Stimulated activated CD4-positive, alpha-beta T cell treated with anti-CD3 and anti-CD28 coated beads, TNF-alpha, amount 100 ng/mL, for 48 hours (primary cell): ENCODE measurements around the gene TEX44.

ENCODE experiments used
- DNase-seq, 3 donors: peaks; one replicate each; pipeline ENCODE4 v3.0.0-alpha.2; 2020; ENCODE audit warnings: low read depth in 3 of 3

The TEX44 gene

GRCh38 chr2:231604685-231605606, 12.3 kb downstream of the TEX44 start:
- DNase-seq: peak; percentile 82 to 93 (median 91)

GRCh38 chr2:231605607-231606091, 13.0 kb downstream of the TEX44 start:
- DNase-seq: no peak

GRCh38 chr2:231606941-231607340, 14.3 kb downstream of the TEX44 start:
- no peak for DNase-seq

GRCh38 chr2:231611273-231612108, 18.8 kb downstream of the TEX44 start:
- DNase-seq: peak; percentile 43 to 61 (median 59)

- DNase-seq: no peak
Measured at GRCh38 chr2:231612109-231612455, 19.4 kb downstream of the TEX44 start.

- DNase-seq: peak; percentile 92 to 95 (median 93)
Measured at GRCh38 chr2:231612456-231613330, 20.0 kb downstream of the TEX44 start.

GRCh38 chr2:231613331-231613662, 20.6 kb downstream of the TEX44 start:
- DNase-seq: no peak

GRCh38 chr2:231613663-231614558, 21.2 kb downstream of the TEX44 start:
- DNase-seq: peak; percentile 78 to 86 (median 79)

GRCh38 chr2:231614559-231615057, 21.9 kb downstream of the TEX44 start:
- peak; percentile 21 to 35 (median 33) for DNase-seq

- DNase-seq: no peak
Measured at GRCh38 chr2:231615058-231615671, 22.5 kb downstream of the TEX44 start.

- no peak for DNase-seq
Measured at GRCh38 chr2:231616296-231616695, 23.6 kb downstream of the TEX44 start.

GRCh38 chr2:231617059-231617926, 24.6 kb downstream of the TEX44 start:
- no peak for DNase-seq

GRCh38 chr2:231621051-231621879, 28.6 kb downstream of the TEX44 start:
- DNase-seq: no peak

GRCh38 chr2:231622963-231623362, 30.3 kb downstream of the TEX44 start:
- no peak for DNase-seq

GRCh38 chr2:231626449-231626848, 33.8 kb downstream of the TEX44 start:
- no peak for DNase-seq

- DNase-seq: no peak
Measured at GRCh38 chr2:231627384-231628120, 34.9 kb downstream of the TEX44 start.

GRCh38 chr2:231632559-231633142, 40.0 kb downstream of the TEX44 start:
- DNase-seq: no peak
